Frontal cortex (tissue), 4 donors: ENCODE data around the gene EIF3C. TPM values are rescaled to one million over a fixed set of nuclear protein-coding genes. Genes with fewer than 3 reads are reported as not detected.
"Not testable (repeated sequence)": the region's sequence is repeated elsewhere in the genome, so short reads cannot be mapped to it uniquely, and the experiment has no call there.

Experiments
- DNase-seq, 2 donors: peaks; one replicate each; pipeline ENCODE4 v3.0.0; 2012; ENCODE audit warnings: low spot score in 2 of 2
- FAIRE-seq: peaks from 2 replicates; lab custom pipeline; 2012; peaks lifted over from hg19 to GRCh38; lab: Jason Lieb, UNC
- total RNA-seq: library from RNA; depleted of rRNA; stranded (reverse); fragments of >200 nt; gene quantifications from one replicate; pipeline ENCODE4 v1.2.3, GENCODE V29; 2014
- donor health status: control.
- donor health status: control.
- donor health status: control.

EIF3C gene
- total RNA-seq, result 207 TPM

DNA sequence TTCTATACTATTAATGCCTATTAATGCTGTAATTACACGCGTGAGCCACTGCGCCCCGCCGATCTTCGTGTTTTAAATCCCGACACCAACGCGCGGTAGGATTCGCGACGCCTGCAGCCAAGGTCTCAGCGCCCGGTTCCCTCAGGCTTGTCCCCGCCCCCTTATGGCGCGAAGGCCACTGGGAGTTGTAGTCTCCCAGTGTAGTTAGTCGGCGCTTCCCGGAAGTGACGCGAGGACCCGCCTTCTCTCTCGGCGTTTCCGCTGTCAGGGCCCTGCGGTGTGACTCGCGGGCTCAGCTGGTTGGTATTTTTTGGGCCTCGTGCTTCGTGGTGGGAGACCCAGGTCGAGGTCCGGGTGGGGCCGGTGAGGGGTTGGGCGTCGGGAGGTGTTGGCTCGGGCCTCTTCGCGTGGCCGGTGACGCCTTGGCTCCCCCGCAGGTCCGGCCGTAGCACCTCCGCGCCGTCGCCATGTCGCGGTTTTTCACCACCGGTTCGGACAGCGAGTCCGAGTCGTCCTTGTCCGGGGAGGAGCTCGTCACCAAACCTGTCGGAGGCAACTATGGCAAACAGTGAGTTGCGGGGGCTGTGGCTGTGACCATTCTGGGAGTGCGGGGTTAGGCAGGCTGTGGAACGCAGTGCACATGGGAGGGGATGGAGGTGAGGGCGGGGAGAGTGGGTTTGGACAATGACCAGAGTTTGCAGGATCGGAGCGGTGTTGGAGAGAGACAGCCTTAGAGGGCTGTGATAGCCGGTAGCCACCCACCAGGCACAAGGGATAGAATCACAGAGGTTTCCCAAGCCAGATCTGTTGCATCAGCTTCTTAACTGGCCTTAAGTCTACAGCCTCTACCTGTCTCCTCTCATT, at the start of gene EIF3C:
Gene EIF3C, plus strand, starts transcription at position 245 of the 864 bp plus-strand sequence. Its CDS starts 223 bp downstream, at position 468.
- DNase-seq, FAIRE-seq: not testable (repeated sequence)

DNA sequence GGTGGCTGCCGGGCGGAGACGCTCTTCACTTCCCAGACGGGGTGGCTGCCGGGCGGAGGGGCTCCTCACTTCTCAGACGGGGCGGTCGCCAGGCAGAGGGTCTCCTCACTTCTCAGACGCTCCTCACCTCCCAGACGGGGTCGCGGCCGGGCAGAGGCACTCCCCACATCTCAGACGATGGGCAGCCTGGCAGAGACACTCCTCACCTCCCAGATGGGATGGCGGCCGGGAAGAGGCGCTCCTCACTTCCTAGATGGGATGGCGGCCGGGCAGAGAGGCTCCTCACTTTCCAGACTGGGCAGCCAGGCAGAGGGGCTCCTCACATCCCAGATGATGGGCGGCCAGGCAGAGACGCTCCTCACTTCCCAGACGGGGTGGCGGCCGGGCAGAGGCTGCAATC, 45.0 kb upstream of the EIF3C start:
- not testable (repeated sequence) for DNase-seq, FAIRE-seq

DNA sequence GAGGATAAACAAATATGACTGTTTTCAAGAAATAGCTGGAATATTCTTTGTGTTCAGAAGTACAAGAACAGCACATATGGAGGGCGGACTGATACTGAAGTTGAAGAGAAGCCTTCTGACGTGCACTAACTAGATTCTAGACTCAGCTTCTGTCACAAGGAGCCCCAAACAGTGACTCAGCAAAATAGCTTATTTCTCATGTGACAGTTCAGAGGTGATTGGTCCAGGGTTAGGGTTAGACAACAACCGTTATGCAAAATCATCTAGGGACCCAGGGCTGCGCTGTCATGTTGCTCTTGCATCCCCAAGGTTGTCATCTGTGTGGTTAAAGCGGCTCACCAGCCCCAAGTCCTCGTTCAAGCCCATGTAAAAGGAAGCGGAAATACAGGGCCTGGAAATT, 43.8 kb upstream of the EIF3C start:
- FAIRE-seq, DNase-seq: not testable (repeated sequence)

- DNase-seq, FAIRE-seq: not testable (repeated sequence)
Observed at GRCh38 chr16:28668199-28668598, 43.1 kb upstream of the EIF3C start.

- DNase-seq, FAIRE-seq: not testable (repeated sequence)
Observed at GRCh38 chr16:28688327-28688952, 22.8 kb upstream of the EIF3C start.

DNA sequence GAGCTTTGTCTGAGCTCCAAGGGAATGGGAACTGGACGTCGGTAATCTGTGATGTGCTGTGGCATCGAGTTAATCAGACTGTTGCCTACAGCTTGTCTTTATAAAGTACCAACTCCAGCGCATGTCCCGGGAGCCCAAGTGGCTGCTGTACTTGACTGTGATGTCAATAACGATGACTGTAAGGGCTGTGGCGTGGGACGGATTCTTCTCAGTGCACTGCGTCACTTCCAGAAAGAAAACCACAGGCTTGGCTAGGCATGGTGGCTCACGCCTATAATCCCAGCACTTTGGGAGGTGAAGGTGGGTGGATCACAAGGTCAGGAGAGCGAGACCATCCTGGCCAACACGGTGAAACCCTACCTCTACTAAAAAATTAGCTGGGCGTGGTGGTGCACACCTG, 21.8 kb upstream of the EIF3C start:
- DNase-seq, FAIRE-seq: not testable (repeated sequence)

- DNase-seq, FAIRE-seq: not testable (repeated sequence)
Observed at GRCh38 chr16:28691722-28692121, 19.5 kb upstream of the EIF3C start.

DNA sequence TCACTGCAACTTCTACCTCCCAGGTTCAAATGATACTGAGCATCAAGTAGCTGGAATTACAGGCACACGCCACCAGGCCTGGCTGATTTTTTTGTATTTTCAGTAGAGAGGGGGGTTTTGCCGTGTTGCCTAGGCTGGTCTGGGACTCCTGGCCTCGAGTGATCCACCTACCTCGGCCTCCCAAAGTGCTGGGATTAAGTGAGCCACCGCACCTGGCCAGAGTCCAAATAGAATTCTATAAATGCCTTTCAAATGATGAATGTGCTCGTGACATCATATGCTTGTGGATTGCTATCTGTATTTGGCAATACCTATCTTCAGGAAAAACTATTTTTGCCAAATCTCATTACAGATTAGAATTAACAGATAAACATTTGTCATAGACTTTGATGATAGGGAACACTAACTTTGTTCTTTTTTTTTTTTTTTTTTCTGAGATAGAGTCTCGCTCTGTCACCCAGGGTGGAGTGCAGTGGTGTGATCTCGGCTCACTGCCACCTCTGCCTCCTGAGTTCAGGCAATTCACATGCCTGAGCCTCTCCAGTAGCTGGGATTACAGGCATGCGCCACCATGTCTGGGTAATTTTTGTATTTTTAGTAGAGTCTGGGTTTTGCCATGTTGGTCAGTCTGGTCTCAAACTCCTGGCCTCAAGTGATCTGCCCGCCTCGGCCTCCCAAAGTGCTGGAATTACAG, 17.9 kb upstream of the EIF3C start:
- FAIRE-seq, DNase-seq: not testable (repeated sequence)

- not testable (repeated sequence) for FAIRE-seq, DNase-seq
Observed at GRCh38 chr16:28699792-28700191, 11.5 kb upstream of the EIF3C start.

DNA sequence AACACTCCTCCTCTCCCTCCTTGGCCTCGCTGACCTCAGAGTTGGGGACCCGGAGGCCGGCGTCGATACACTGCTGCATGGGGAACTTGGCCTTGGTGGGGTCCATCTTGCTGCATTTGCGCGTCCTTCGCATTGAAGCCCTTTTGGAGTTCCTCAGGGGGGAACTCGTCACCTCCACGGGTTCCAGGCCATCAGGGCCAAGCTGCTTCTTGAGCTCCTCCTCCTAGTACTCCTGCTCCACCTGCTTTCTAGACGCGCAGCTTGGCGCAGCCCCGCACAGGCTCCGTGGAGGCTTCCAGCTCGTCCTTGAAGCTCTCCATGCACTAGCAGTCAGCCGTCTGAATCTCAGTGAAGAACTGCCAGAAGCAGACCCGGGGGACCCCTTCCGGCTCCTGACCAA, 10.9 kb upstream of the EIF3C start:
- DNase-seq, FAIRE-seq: not testable (repeated sequence)

GRCh38 chr16:28701384-28701783, 9.9 kb upstream of the EIF3C start:
- DNase-seq, FAIRE-seq: not testable (repeated sequence)

- not testable (repeated sequence) for FAIRE-seq, DNase-seq
Observed at GRCh38 chr16:28704246-28704645, 7.0 kb upstream of the EIF3C start.

- not testable (repeated sequence) for FAIRE-seq, DNase-seq
Observed at GRCh38 chr16:28722852-28723650, 11.8 kb downstream of the EIF3C start.

DNA sequence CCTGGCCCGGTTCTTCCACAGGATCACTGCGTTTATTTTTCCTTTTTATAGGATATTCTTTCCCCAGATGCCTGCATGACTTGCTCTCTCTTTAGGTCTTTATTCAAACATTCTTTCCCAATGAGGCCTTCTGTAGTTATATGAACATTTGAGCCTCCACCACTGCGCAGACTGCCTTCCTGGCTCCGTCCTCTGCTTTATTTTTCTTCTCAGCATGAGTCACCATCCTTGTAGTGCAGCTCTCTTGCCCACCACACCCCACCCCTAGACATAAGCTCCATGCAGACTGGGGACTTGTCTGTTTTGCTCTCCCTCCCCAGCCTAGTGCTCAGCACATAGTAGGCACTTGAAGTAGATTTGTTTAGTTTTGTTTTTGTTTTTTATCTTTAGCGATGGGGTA, 20.0 kb downstream of the EIF3C start:
- DNase-seq, FAIRE-seq: not testable (repeated sequence)

DNA sequence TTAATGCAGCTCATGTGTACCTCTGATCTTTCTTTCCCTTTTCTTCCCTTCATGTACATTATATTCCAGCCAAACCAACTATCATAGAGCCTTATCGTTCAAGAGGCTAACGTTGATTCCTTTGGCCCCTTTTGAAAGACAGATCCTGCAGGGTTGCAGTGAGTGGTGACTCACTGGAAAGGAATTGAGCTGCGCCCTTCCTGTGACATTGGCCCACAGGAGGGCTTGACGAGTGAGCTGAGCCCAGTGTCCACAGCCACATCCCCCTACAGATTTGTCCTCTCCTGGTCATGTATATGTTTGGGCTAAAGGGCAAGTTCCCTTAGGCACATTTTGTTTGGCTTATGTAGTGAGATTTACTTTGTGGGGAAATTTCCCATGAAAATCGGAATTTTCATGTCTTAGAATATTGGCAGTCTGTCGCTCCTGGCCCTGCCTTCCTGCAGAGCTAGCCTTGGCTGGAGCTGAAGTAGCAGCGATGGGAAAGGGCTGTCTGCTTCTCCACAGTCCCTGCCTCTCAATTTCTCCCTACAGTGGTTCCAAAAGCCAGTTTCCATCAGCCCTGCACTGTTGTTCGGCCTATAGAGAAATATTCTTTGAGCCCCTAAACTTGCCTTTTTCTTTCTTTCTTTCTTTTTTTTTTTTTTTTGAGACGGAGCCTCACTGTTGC, 21.3 kb downstream of the EIF3C start:
- not testable (repeated sequence) for DNase-seq, FAIRE-seq

- not testable (repeated sequence) for FAIRE-seq, DNase-seq
Observed at GRCh38 chr16:28739787-28740186, 28.5 kb downstream of the EIF3C start.

DNA sequence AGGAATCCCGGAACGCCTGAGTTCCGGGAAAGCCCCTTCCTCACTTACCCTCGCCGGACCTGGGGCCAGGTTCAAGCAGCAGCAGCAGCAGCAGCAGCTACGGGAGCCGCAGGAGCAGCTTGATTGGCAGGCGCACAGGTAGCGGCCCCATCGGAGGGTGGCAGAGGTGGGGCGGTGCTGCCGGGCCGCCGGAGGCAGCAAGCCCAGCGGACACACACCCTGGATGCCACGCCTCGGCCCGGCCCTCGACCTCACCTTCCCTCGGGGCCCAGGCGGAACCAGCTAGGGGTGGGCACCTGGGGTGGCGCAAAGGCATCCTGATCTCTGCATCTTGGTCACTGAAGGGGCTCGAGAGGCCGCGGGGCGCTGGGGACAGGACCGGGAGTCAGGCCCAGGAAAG, 29.4 kb downstream of the EIF3C start:
- DNase-seq, FAIRE-seq: not testable (repeated sequence)

DNA sequence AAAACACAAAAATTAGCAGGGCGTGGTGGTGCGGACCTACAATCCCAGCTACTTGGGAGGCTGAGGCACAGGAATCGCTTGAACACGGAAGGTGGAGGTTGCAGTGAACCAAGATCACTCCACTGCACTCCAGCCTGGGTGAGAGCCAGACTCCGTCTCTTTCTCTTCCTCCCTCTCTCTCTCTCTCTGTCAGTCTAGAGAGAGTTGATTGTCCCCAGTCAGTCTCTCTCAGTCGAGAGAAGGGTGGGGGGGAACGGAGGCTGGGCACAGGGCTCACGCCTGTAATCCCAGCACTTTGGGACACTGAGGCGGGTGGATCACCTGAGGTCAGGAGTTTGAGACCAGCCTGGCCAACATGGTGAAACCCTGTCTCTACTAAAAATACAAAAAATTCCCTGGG, 30.0 kb downstream of the EIF3C start:
- not testable (repeated sequence) for FAIRE-seq, DNase-seq
